Suprapubic skin (tissue), 3 donors: ENCODE results near the gene DMC1.

Experiments used
- CTCF ChIP-seq, 2 donors: fragments of 200-600 bp in 1 of 2; fragments of 450-650 bp in 1 of 2; sonication (generic) in 1 of 2; IDR thresholded peaks; one replicate each; pipeline ENCODE4 v1.5.1; 2016 to 2019; ENCODE audit warnings: antibody characterized with exemption in 2 of 2, mild to moderate bottlenecking in 1 of 2, moderate library complexity in 1 of 2
- EP300 ChIP-seq: sonication (generic); formaldehyde crosslinking; IDR thresholded peaks from one replicate; pipeline ENCODE4 v1.6.1; 2017; ENCODE audit warnings: antibody characterized with exemption

- no peak for TF ChIP-seq EP300
- TF ChIP-seq CTCF (IDR thresholded peaks at IDR 0.05) = no peak
Measured at GRCh38 chr22:38504731-38505540, 65.0 kb downstream of the DMC1 start.
